ENCODE results near the gene SMAD3.

The SMAD3 gene

GRCh38 chr15:67190326-67190725 is 124.9 kb downstream of the SMAD3 start:
- H3K36me3 ChIP-seq (ENCODE audit: insufficient read depth, low read length): peaks cover 6% of the 10 kb centered on the region
- H3K4me1 ChIP-seq (ENCODE audit: insufficient read depth, low read length): no peaks in the 10 kb centered on the region
- H3K9ac ChIP-seq (ENCODE audit: low read depth, low read length): no peak overlapping the region
- H3K9me3 ChIP-seq (ENCODE audit: control insufficient read depth, insufficient read depth, low read length): no peaks in the 10 kb centered on the region

GRCh38 chr15:67190813-67191212 is 125.4 kb downstream of the SMAD3 start:
- Histone ChIP-seq H3K4me1 (ENCODE audit: insufficient read depth, low read length) (no peaks in the 10 kb centered on the region), H3K36me3 (ENCODE audit: insufficient read depth, low read length) (peaks cover 6% of the 10 kb centered on the region), H3K9ac (ENCODE audit: low read depth, low read length) (no peak overlapping the region), H3K9me3 (ENCODE audit: control insufficient read depth, insufficient read depth, low read length) (no peaks in the 10 kb centered on the region)

GRCh38 chr15:67192185-67192820 is 126.9 kb downstream of the SMAD3 start:
- Histone ChIP-seq H3K4me1 (ENCODE audit: insufficient read depth, low read length) (no peaks in the 10 kb centered on the region), H3K36me3 (ENCODE audit: insufficient read depth, low read length) (peaks cover 6% of the 10 kb centered on the region), H3K9ac (ENCODE audit: low read depth, low read length) (no peak overlapping the region), H3K9me3 (ENCODE audit: control insufficient read depth, insufficient read depth, low read length) (no peaks in the 10 kb centered on the region)

- Histone ChIP-seq H3K9ac (ENCODE audit: low read depth, low read length) (no peak overlapping the region), H3K4me1 (ENCODE audit: insufficient read depth, low read length) (no peaks in the 10 kb centered on the region), H3K9me3 (ENCODE audit: control insufficient read depth, insufficient read depth, low read length) (no peaks in the 10 kb centered on the region), H3K36me3 (ENCODE audit: insufficient read depth, low read length) (peaks cover 6% of the 10 kb centered on the region)
These were observed 128.0 kb downstream of the SMAD3 start for GRCh38 chr15:67193223-67193990.

GRCh38 chr15:67194171-67195114 is 129.0 kb downstream of the SMAD3 start:
- peaks cover 6% of the 10 kb centered on the region for H3K36me3 ChIP-seq (ENCODE audit: insufficient read depth, low read length)
- peaks cover 4% of the 10 kb centered on the region; the same call in 1 of the 2 replicates for H3K4me1 ChIP-seq (ENCODE audit: insufficient read depth, low read length)
- no peaks in the 10 kb centered on the region for H3K9me3 ChIP-seq (ENCODE audit: control insufficient read depth, insufficient read depth, low read length)
- no peak overlapping the region for H3K9ac ChIP-seq (ENCODE audit: low read depth, low read length)

- H3K36me3 ChIP-seq (ENCODE audit: insufficient read depth, low read length): peaks cover 6% of the 10 kb centered on the region
- peaks cover 10% of the 10 kb centered on the region for H3K4me1 ChIP-seq (ENCODE audit: insufficient read depth, low read length)
- H3K9ac ChIP-seq (ENCODE audit: low read depth, low read length): no peak overlapping the region
- no peaks in the 10 kb centered on the region for H3K9me3 ChIP-seq (ENCODE audit: control insufficient read depth, insufficient read depth, low read length)
These were observed 129.9 kb downstream of the SMAD3 start for GRCh38 chr15:67195305-67195704.

- H3K4me1 ChIP-seq (ENCODE audit: insufficient read depth, low read length): peaks cover 10% of the 10 kb centered on the region
- no peaks in the 10 kb centered on the region for H3K9me3 ChIP-seq (ENCODE audit: control insufficient read depth, insufficient read depth, low read length)
- no peak overlapping the region for H3K9ac ChIP-seq (ENCODE audit: low read depth, low read length)
- peaks cover 4% of the 10 kb centered on the region for H3K36me3 ChIP-seq (ENCODE audit: insufficient read depth, low read length)
These were observed 130.8 kb downstream of the SMAD3 start for GRCh38 chr15:67196222-67196621.

- Histone ChIP-seq H3K4me1 (ENCODE audit: insufficient read depth, low read length) (peaks cover 10% of the 10 kb centered on the region), H3K9ac (ENCODE audit: low read depth, low read length) (no peak overlapping the region), H3K36me3 (ENCODE audit: insufficient read depth, low read length) (0 out of 2 replicates have a peak, but pooled peaks cover 3% of the 10 kb centered on the region), H3K9me3 (ENCODE audit: control insufficient read depth, insufficient read depth, low read length) (no peaks in the 10 kb centered on the region)
These were observed 131.4 kb downstream of the SMAD3 start for GRCh38 chr15:67196672-67197363.

GRCh38 chr15:67197364-67197695 is 131.9 kb downstream of the SMAD3 start:
- peaks cover 10% of the 10 kb centered on the region for H3K4me1 ChIP-seq (ENCODE audit: insufficient read depth, low read length)
- H3K9me3 ChIP-seq (ENCODE audit: control insufficient read depth, insufficient read depth, low read length): no peaks in the 10 kb centered on the region
- no peak overlapping the region for H3K9ac ChIP-seq (ENCODE audit: low read depth, low read length)
- 0 out of 2 replicates have a peak, but pooled peaks cover 1% of the 10 kb centered on the region for H3K36me3 ChIP-seq (ENCODE audit: insufficient read depth, low read length)

GRCh38 chr15:67198157-67198754 is 132.9 kb downstream of the SMAD3 start:
- H3K9me3 ChIP-seq (ENCODE audit: control insufficient read depth, insufficient read depth, low read length): no peaks in the 10 kb centered on the region
- no peak overlapping the region for H3K9ac ChIP-seq (ENCODE audit: low read depth, low read length)
- H3K4me1 ChIP-seq (ENCODE audit: insufficient read depth, low read length): peaks cover 10% of the 10 kb centered on the region
- H3K36me3 ChIP-seq (ENCODE audit: insufficient read depth, low read length): peaks cover 3% of the 10 kb centered on the region; the same call in 1 of the 2 replicates

- Histone ChIP-seq H3K9me3 (ENCODE audit: control insufficient read depth, insufficient read depth, low read length) (no peaks in the 10 kb centered on the region), H3K36me3 (ENCODE audit: insufficient read depth, low read length) (peaks cover 3% of the 10 kb centered on the region; the same call in 1 of the 2 replicates), H3K4me1 (ENCODE audit: insufficient read depth, low read length) (peaks cover 10% of the 10 kb centered on the region), H3K9ac (ENCODE audit: low read depth, low read length) (no peak overlapping the region)
These were observed 134.0 kb downstream of the SMAD3 start for GRCh38 chr15:67199391-67199790.

GRCh38 chr15:67199881-67200763 is 134.7 kb downstream of the SMAD3 start:
- H3K36me3 ChIP-seq (ENCODE audit: insufficient read depth, low read length): peaks cover 3% of the 10 kb centered on the region; the same call in 1 of the 2 replicates
- no peak overlapping the region for H3K9ac ChIP-seq (ENCODE audit: low read depth, low read length)
- H3K4me1 ChIP-seq (ENCODE audit: insufficient read depth, low read length): peaks cover 10% of the 10 kb centered on the region
- no peaks in the 10 kb centered on the region for H3K9me3 ChIP-seq (ENCODE audit: control insufficient read depth, insufficient read depth, low read length)

GRCh38 chr15:67201136-67201535 is 135.7 kb downstream of the SMAD3 start:
- Histone ChIP-seq H3K9me3 (ENCODE audit: control insufficient read depth, insufficient read depth, low read length) (no peaks in the 10 kb centered on the region), H3K36me3 (ENCODE audit: insufficient read depth, low read length) (peaks cover 3% of the 10 kb centered on the region; the same call in 1 of the 2 replicates), H3K4me1 (ENCODE audit: insufficient read depth, low read length) (peaks cover 10% of the 10 kb centered on the region)

More at GRCh38 chr15:67201136-67201535, 135.7 kb downstream of the SMAD3 start:
- H3K9ac ChIP-seq (ENCODE audit: low read depth, low read length): no peak overlapping the region
